Osteoblast (primary cell): Measurements from ENCODE around the gene RYR2. TPM values are rescaled to one million over a fixed set of nuclear protein-coding genes. Genes with fewer than 3 reads are reported as not detected.

Experiments
- DNase-seq: peaks from one replicate; pipeline ENCODE4 v3.0.0; 2011; ENCODE audit warnings: low spot score, mixed read lengths; ENCODE audit not compliant: insufficient read length; ENCODE audit errors: missing footprints
- H2AFZ ChIP-seq: 2 replicates; pipeline ENCODE4 v1.6.0; 2011; ENCODE audit warnings: mild to moderate bottlenecking, low read length
- H3K27ac ChIP-seq: 2 replicates; pipeline ENCODE4 v1.5.1; 2011; ENCODE audit warnings: mild to moderate bottlenecking, low read depth, low read length, moderate library complexity
- H3K27me3 ChIP-seq: 2 replicates; pipeline ENCODE4 v1.6.0; 2012; ENCODE audit warnings: mild to moderate bottlenecking, control low read depth, inconsistent platforms, low read length, moderate library complexity; ENCODE audit not compliant: insufficient read depth
- H3K36me3 ChIP-seq: 2 replicates; pipeline ENCODE4 v1.5.1; 2011; ENCODE audit warnings: mild to moderate bottlenecking, low read length, control low read depth, moderate library complexity; ENCODE audit not compliant: insufficient read depth
- H3K4me1 ChIP-seq: 2 replicates; pipeline ENCODE4 v1.5.1; 2011; ENCODE audit warnings: mild to moderate bottlenecking, low read length, control low read depth, moderate library complexity; ENCODE audit not compliant: insufficient read depth
- H3K4me2 ChIP-seq: 2 replicates; pipeline ENCODE4 v1.6.0; 2011; ENCODE audit warnings: mild to moderate bottlenecking, low read length; ENCODE audit not compliant: insufficient read depth
- H3K4me3 ChIP-seq: fragments of 200-600 bp; sonication (generic); 3 replicates; pipeline ENCODE4 v1.5.1; 2012; ENCODE audit warnings: mild to moderate bottlenecking, low read length, inconsistent platforms; ENCODE audit not compliant: insufficient read depth
- H3K79me2 ChIP-seq: 2 replicates; pipeline ENCODE4 v1.6.0; 2012; ENCODE audit warnings: mild to moderate bottlenecking, low read length, control low read depth, inconsistent platforms; ENCODE audit not compliant: insufficient read depth
- H3K9me3 ChIP-seq: 2 replicates; pipeline ENCODE4 v1.5.1; 2011; ENCODE audit warnings: low read depth, low read length, control low read depth
- H4K20me1 ChIP-seq: 2 replicates; pipeline ENCODE4 v1.6.0; 2012; ENCODE audit warnings: mild to moderate bottlenecking, low read length, control low read depth; ENCODE audit not compliant: insufficient read depth
- CTCF ChIP-seq: IDR thresholded peaks from 2 replicates; pipeline ENCODE4 v1.5.1; 2011; ENCODE audit warnings: mild to moderate bottlenecking, low read depth, low read length, moderate library complexity; ENCODE audit errors: extremely low read depth
- total RNA-seq: library from RNA; depleted of rRNA; stranded (reverse); fragments of >200 nt; gene quantifications from 2 replicates; pipeline ENCODE4 v1.2.3, GENCODE V29; 2012

The RYR2 gene
- total RNA-seq, 1 donor: not detected

DNA sequence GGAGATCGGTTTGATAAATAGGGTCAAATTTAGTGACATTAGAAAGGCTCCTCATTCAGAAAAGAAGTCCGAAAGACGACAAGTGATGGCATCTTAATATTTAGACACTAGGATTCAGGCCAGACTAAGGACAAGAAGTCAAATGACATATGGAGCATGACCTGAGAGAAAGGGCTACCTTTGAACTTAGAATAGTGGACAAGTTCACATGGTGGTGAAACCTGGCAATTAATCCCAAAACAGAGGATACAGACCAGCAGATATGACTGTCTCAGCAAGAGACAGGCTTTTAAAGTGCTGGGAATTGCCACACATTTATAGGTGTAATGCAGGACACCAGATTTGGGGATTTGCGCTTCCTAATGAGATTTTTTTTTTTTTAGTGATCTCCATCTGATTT is 703.6 kb downstream of the RYR2 start:
- Histone ChIP-seq H3K36me3 (no peaks in the 10 kb centered on the region), H3K4me3 (no peak overlapping the region), H3K4me1 (no peaks in the 10 kb centered on the region), H3K4me2 (no peak overlapping the region), H2AFZ (no peak overlapping the region), H3K9me3 (peaks cover 3% of the 10 kb centered on the region), H3K27me3 (no peaks in the 10 kb centered on the region), H3K79me2 (no peaks in the 10 kb centered on the region), H4K20me1 (no peaks in the 10 kb centered on the region), H3K27ac (no peak overlapping the region)
- DNase-seq: no peak
- TF ChIP-seq CTCF: no peak

DNA sequence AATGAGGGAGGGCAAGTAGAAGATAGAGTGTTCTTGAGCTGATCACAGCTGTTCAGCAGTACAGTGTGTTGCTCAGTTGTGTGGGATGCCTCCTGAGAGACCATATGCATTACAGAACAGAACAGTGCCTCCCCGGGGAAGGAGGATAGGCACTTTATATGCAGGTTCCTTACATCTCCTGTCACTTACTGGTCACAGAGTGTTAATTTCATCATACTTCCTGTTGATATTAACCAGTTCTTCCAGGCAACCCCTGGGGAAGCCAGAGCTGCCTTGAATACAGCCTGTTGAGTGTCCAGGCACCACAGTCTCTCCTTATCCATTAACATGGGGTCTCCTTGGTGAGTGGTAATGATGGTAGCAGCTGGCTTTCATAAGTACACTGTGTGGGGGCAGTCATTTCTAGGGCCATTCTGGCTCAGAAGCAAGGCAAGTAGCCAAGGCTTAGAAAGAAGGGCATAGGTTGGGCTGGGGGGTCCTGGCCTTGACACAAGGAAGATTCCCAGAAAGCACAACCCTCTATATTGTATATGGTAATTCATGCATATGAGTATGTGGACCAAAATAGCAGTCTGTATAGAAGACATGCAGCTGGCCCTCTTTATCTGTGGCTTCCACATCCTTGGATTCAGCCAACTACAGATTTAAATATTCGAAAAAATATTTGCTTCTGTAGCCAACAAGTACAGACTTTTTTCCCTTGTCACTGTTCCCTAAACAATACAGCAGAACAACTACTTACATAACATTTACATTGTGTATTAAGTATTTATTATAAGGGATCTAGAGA is 706.4 kb downstream of the RYR2 start:
- Histone ChIP-seq H4K20me1 (no peaks in the 10 kb centered on the region), H3K4me3 (no peak overlapping the region), H3K27me3 (no peaks in the 10 kb centered on the region), H3K4me1 (no peaks in the 10 kb centered on the region), H3K36me3 (no peaks in the 10 kb centered on the region), H3K4me2 (no peak overlapping the region), H3K79me2 (no peaks in the 10 kb centered on the region), H2AFZ (no peak overlapping the region), H3K27ac (no peak overlapping the region), H3K9me3 (peaks cover 3% of the 10 kb centered on the region)
- TF ChIP-seq CTCF: no peak
- DNase-seq: no peak

- Histone ChIP-seq H2AFZ (no peak overlapping the region), H3K4me1 (no peaks in the 10 kb centered on the region), H4K20me1 (no peaks in the 10 kb centered on the region), H3K4me3 (no peak overlapping the region), H3K9me3 (peaks cover 3% of the 10 kb centered on the region), H3K36me3 (no peaks in the 10 kb centered on the region), H3K4me2 (no peak overlapping the region), H3K27ac (no peak overlapping the region), H3K79me2 (no peaks in the 10 kb centered on the region), H3K27me3 (no peaks in the 10 kb centered on the region)
- TF ChIP-seq CTCF: no peak
- DNase-seq: no peak
Measured at GRCh38 chr1:237749122-237749521, 707.1 kb downstream of the RYR2 start.

GRCh38 chr1:237751090-237751489 is 709.1 kb downstream of the RYR2 start:
- H3K36me3 ChIP-seq: no peaks in the 10 kb centered on the region
- H3K4me1 ChIP-seq: no peaks in the 10 kb centered on the region
- no peaks in the 10 kb centered on the region for H3K27me3 ChIP-seq
- H3K79me2 ChIP-seq: no peaks in the 10 kb centered on the region
- no peak for DNase-seq
- H4K20me1 ChIP-seq: no peaks in the 10 kb centered on the region
- no peak overlapping the region for H3K4me2 ChIP-seq
- H3K9me3 ChIP-seq: no peaks in the 10 kb centered on the region
- H2AFZ ChIP-seq: no peak overlapping the region
- TF ChIP-seq CTCF: no peak
- H3K27ac ChIP-seq: no peak overlapping the region
- no peak overlapping the region for H3K4me3 ChIP-seq
